Ovary (tissue), 9 donors: ENCODE results near the gene KIF26B. TPM values are rescaled to one million over a fixed set of nuclear protein-coding genes. Genes with fewer than 3 reads are reported as not detected.

Source experiments
- DNase-seq, 5 donors: peaks; one replicate each; pipeline ENCODE4 v3.0.0-alpha.2; 2019 to 2020
- H3K27ac ChIP-seq, 2 donors: fragments of 200-600 bp; one replicate each; pipeline versions ENCODE4 v1.5.1 to v1.8.0; 2019 to 2022
- H3K27me3 ChIP-seq: fragments of 200-600 bp; one replicate; pipeline ENCODE4 v1.8.0; 2022
- H3K36me3 ChIP-seq: fragments of 200-600 bp; sonication (generic); one replicate; pipeline ENCODE4 v1.5.1; 2019
- H3K4me1 ChIP-seq: one replicate; pipeline ENCODE4 v1.8.1; 2013; ENCODE audit warnings: mild to moderate bottlenecking, moderate library complexity; ENCODE audit not compliant: insufficient read depth
- H3K4me3 ChIP-seq: fragments of 200-600 bp; sonication (generic); one replicate; pipeline ENCODE4 v1.5.1; 2017
- H3K9me3 ChIP-seq, 2 donors: fragments of 200-600 bp in 1 of 2; sonication (generic) in 1 of 2; one replicate each; pipeline versions ENCODE4 v1.5.1 to v1.8.1; 2013 to 2019; ENCODE audit warnings: mild to moderate bottlenecking in 1 of 2, moderate library complexity in 1 of 2
- EP300 ChIP-seq: sonication (generic); formaldehyde crosslinking; IDR thresholded peaks from one replicate; pipeline ENCODE4 v1.6.1; 2017; ENCODE audit warnings: antibody characterized with exemption
- POLR2A ChIP-seq: fragments of 450-650 bp; IDR thresholded peaks from one replicate; pipeline ENCODE4 v1.6.1; 2017; ENCODE audit warnings: antibody characterized with exemption, mild to moderate bottlenecking, moderate library complexity
- WGBS, 3 donors: extraction: QIAGEN DNeasy Blood & Tissue Kit in 1 of 3; methylation state at CpG; one replicate each; pipeline versions ENCODE4 v1.1.5 to v1.1.7; 2013 to 2017; 5-methylcytosine and 5-hydroxymethylcytosine counted together
- intact Hi-C, 4 donors: fragments of 100-400 bp; cut with DNase I; formaldehyde crosslinking; loops; one replicate each; pipeline versions ENCODE4 v1.11.0 to v1.15.1; 2022 to 2023
- polyA plus RNA-seq, 2 donors: library from polyadenylated mRNA; stranded (reverse); fragments of 200-250 nt in 1 of 2; fragments of 350-450 nt in 1 of 2; fragmentation: Illumina TruSeq in 1 of 2; extraction: RNeasy Lipid Tissue Mini Kit (QIAGEN cat#74804) in 1 of 2; gene quantifications; one replicate each; pipeline ENCODE4 v1.2.3, GENCODE V29; 2013 to 2014
- total RNA-seq, 7 donors: library from RNA; depleted of rRNA in 2 of 7; stranded (reverse); fragments of >200 nt in 2 of 7; fragmentation: NEBNext Ultra II Directional in 3 of 7; extraction: Animal tissue kit (Norgen Biotek cat#: 25700) in 3 of 7; gene quantifications; one replicate each; pipeline versions ENCODE4 v1.1.0 to v1.2.4, GENCODE V29; 2016 to 2023
- TF ChIP-seq, protein P1 (sequence below), 3 donors: fragments of 450-650 bp in 2 of 3; fragments of 200-600 bp in 1 of 3; IDR thresholded peaks; one replicate each; pipeline versions ENCODE4 v1.5.1 to v1.8.0; 2016 to 2022; ENCODE audit warnings: antibody characterized with exemption in 3 of 3, mild to moderate bottlenecking in 1 of 3
- donor health status: DM: no; HTN: no; CAD: no; lungs with moderate emphysema.
- donor health status: DM: no; HTN: no; CAD: no.
- donor health status: Bipolar disorder and iron deficiency.
- donor health status: DM: yes; HTN: yes; CAD: no.
- donor health status: DM: no; HTN: no; CAD: no.
- donor health status: DM: yes; HTN: yes; CAD: no.

KIF26B gene
- total and polyA plus RNA-seq, 9 donors, result 0.28 to 4.0 (median 0.54) TPM

DNA sequence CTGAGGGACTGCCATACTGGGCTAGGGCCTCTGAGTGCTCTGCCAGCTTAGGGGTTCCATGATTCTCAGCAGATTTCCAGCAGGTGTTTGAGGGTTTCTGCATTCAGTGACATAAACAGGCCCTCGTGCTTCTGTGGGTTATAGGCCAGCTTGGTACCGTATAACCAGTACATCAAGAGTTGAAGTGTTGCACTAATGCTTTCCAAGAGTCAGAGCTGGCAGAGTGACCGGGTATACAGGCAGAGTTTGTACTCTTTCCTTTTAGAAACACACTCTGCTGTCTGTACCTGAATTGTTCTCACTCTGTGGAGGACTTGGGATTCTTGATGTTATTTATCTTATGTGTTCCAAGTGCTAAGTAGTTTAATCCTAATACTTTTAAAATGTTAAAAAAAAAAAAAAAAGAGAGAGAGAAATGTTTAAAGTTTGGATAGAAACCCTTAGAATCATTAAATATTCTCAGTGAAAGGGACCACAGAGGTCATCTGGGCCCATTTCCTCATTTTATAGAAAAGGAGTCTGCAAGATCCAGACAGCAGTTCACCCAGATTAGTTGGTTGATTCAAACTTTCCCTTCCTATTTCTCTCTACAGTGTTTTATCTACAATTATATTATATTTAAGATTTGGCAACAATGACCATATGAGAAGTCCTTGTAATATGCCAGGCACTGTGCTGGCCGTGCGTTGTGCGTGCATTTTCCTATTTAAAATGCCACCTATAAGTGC lies 325.8 kb downstream of the KIF26B start:
- no peaks in the 10 kb centered on the region for H3K36me3 ChIP-seq
- no peak overlapping the region for H3K27ac ChIP-seq
- no peak for TF ChIP-seq EP300
- TF ChIP-seq POLR2A, result no peak
- TF ChIP-seq, protein P1, sequence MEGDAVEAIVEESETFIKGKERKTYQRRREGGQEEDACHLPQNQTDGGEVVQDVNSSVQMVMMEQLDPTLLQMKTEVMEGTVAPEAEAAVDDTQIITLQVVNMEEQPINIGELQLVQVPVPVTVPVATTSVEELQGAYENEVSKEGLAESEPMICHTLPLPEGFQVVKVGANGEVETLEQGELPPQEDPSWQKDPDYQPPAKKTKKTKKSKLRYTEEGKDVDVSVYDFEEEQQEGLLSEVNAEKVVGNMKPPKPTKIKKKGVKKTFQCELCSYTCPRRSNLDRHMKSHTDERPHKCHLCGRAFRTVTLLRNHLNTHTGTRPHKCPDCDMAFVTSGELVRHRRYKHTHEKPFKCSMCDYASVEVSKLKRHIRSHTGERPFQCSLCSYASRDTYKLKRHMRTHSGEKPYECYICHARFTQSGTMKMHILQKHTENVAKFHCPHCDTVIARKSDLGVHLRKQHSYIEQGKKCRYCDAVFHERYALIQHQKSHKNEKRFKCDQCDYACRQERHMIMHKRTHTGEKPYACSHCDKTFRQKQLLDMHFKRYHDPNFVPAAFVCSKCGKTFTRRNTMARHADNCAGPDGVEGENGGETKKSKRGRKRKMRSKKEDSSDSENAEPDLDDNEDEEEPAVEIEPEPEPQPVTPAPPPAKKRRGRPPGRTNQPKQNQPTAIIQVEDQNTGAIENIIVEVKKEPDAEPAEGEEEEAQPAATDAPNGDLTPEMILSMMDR (IDR thresholded peaks at IDR 0.05), result no peak
- H3K27me3 ChIP-seq, result no peaks in the 10 kb centered on the region
- no peaks in the 10 kb centered on the region for H3K9me3 ChIP-seq
- H3K4me3 ChIP-seq, result no peak overlapping the region
- H3K4me1 ChIP-seq, result no peaks in the 10 kb centered on the region
- DNase-seq, result no peak
- intact Hi-C loops, result no loop called here
- 84 to 89% (median 89%) methylated on average over 6 of the region's 6 CpGs for WGBS, 3 donors

DNA sequence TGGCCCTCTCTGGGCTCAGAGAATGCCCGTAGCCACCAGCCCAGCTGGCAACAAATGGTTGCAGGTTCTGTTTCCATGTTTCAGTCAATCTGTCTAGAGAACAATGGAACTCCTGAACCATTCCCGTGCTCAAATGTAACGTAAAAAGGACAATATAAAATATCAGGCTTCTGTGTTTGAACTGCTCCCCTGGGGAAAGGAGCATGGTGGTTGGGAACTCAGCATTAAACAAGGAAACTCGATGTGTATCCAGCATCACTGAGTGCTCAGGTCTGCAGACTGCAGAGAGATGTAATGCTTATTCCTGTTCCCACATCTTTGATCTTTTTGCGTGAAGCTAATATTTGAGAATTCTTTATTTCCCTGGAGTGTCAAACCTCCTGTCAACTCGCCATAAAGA lies 326.5 kb downstream of the KIF26B start:
- Histone ChIP-seq H3K4me3 (no peak overlapping the region), H3K36me3 (no peaks in the 10 kb centered on the region), H3K4me1 (no peaks in the 10 kb centered on the region), H3K27ac (no peak overlapping the region), H3K9me3 (no peaks in the 10 kb centered on the region), H3K27me3 (no peaks in the 10 kb centered on the region)
- no peak for DNase-seq
- WGBS, 3 donors, result 63 to 73% (median 73%) methylated on average over 6 of the region's 6 CpGs
- no peak for TF ChIP-seq POLR2A
- no peak for TF ChIP-seq EP300
- TF ChIP-seq, protein P1 (IDR thresholded peaks at IDR 0.05), result no peak
- intact Hi-C loops, result no loop called here

DNA sequence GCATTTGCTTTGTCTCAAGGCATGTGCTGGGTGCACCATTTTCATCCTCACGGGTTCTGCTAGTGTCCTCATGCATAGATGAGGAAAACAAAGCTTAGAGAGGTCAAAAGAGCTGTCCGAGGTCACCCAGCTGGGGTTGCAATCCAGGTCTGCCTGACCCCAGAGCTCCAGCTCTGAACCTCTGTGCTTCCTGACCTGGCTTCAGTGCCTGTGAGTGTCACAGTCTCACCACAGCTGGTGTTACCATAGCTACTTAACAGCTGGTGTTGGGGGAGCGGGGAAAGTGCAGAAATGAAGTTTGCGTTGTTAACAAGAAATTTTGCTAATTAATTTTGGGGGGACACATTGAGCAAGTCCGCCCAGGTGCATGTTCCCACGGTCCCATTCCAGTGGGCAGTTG lies 328.5 kb downstream of the KIF26B start:
- 69 to 77% (median 70%) methylated on average over 6 of the region's 6 CpGs for WGBS, 3 donors

DNA sequence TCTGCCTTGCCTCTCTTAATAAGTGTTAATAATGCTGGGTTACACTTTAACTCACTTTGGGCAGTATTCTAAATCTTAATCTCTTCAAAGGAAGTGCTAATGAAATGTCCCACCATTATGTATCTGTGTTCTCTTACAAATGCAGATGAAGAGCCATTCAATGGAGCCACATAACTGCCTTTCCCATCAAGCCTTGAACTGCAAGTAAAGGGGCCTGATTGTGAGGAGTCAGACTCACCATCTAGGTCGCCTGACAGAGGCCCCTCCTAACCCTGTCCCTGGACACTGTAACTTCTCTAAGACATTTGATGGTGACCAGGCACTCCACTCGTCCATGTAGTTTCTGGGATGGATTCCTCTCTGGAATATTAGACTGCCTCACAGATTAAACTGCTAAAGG lies 329.4 kb downstream of the KIF26B start:
- 80 to 88% (median 87%) methylated on average over 2 of the region's 2 CpGs for WGBS, 3 donors
- no peak for DNase-seq
- TF ChIP-seq, protein P1 (IDR thresholded peaks at IDR 0.05), result no peak
- TF ChIP-seq EP300, result no peak
- TF ChIP-seq POLR2A, result no peak

More for the DNA sequence above, 328.5 kb downstream of the KIF26B start:
- intact Hi-C loops, result no loop called here
- Histone ChIP-seq H3K4me3 (no peak overlapping the region), H3K36me3 (no peaks in the 10 kb centered on the region), H3K27me3 (no peaks in the 10 kb centered on the region), H3K9me3 (no peaks in the 10 kb centered on the region), H3K27ac (no peak overlapping the region), H3K4me1 (no peaks in the 10 kb centered on the region)
- TF ChIP-seq EP300, result no peak
- no peak for TF ChIP-seq POLR2A
- TF ChIP-seq, protein P1 (IDR thresholded peaks at IDR 0.05), result no peak
- no peak for DNase-seq

More for the DNA sequence above, 329.4 kb downstream of the KIF26B start:
- intact Hi-C loops, result no loop called here
- H3K27me3 ChIP-seq, result no peaks in the 10 kb centered on the region
- H3K4me3 ChIP-seq, result no peak overlapping the region
- no peaks in the 10 kb centered on the region for H3K36me3 ChIP-seq
- no peaks in the 10 kb centered on the region for H3K9me3 ChIP-seq
- no peaks in the 10 kb centered on the region for H3K4me1 ChIP-seq
- no peak overlapping the region for H3K27ac ChIP-seq
